Activated T-helper 1 cell treated with anti-CD3 and anti-CD28 coated beads, Interleukin-2, amount 50 U/mL, for 16 hours (primary cell): Measurements from ENCODE around the gene DNTTIP2.
"Not testable (repeated sequence)": the region's sequence is repeated elsewhere in the genome, so short reads cannot be mapped to it uniquely, and the experiment has no call there.

Experiments used
- DNase-seq, 2 donors: peaks; one replicate each; pipeline ENCODE4 v3.0.0-alpha.2; 2020; ENCODE audit warnings: low read depth in 1 of 2, low spot score in 1 of 2

DNTTIP2 gene

GRCh38 chr1:93842750-93843500 lies 36.1 kb downstream of the DNTTIP2 start:
- DNase-seq, result no peak

DNA sequence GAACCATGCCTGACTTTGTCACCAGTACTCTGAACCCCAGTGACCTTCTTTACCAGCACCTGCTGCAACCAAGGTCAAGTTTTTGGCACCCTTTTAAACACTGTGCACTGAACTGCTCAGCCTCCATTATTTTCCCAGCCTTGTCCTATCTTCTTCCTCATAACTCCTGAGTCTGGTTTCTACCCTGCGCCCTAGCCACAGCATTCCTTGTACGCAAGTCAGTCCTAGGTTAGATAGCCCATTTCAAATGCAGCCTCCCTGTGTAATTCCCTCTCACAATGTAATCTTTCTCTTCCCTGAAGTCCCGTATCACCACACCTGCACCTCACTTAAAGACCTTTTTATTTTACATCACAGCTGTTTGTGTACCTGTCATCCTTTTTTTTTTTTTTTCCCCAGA lies 37.2 kb downstream of the DNTTIP2 start:
- DNase-seq, result no peak

GRCh38 chr1:93840956-93841482 lies 38.0 kb downstream of the DNTTIP2 start:
- no peak for DNase-seq

DNA sequence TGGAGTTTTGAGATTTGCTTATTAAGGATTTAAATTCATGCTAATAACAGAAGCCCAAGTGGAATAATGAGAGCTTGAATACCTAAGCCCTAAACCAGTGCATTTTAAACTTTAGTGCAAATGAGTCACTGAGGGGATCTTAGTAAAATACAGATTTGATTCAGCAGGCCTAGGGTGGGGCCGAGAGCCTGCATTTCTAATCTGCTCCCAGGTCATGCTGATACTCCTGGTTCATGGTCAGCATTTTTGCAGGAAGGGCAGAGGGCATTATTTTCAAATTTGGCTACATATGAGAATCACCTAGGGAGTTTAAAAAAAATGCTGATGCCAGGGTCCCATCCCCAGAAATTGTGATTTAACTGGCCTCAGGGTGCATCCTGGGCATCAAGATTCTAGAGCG lies 39.3 kb downstream of the DNTTIP2 start:
- no peak for DNase-seq

GRCh38 chr1:93839307-93839706 lies 39.7 kb downstream of the DNTTIP2 start:
- DNase-seq, result no peak

- DNase-seq, result no peak
Measured at GRCh38 chr1:93837961-93838360, 41.0 kb downstream of the DNTTIP2 start.

GRCh38 chr1:93833293-93833692 lies 45.7 kb downstream of the DNTTIP2 start:
- not testable (repeated sequence) for DNase-seq

GRCh38 chr1:93829061-93829460 lies 49.9 kb downstream of the DNTTIP2 start:
- no peak for DNase-seq

DNA sequence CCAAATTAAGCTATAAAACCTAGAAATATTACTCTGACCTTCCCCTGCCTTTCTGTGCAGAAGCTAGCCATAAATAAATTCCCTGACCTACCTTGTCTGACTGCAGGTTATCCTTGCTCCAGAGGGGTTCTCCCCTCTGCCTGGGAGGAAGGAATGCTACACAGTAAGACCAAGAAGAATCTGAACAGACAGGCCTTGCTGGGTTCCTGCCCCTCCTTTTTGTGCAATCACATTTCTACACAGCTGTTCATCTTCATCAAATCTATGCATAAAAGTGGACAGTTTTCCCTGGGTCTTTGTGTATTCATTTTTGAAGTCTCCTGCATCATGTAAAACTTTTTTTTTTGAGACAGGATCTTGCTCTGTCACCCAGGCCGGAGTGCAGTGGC lies 50.6 kb downstream of the DNTTIP2 start:
- DNase-seq, result no peak

DNA sequence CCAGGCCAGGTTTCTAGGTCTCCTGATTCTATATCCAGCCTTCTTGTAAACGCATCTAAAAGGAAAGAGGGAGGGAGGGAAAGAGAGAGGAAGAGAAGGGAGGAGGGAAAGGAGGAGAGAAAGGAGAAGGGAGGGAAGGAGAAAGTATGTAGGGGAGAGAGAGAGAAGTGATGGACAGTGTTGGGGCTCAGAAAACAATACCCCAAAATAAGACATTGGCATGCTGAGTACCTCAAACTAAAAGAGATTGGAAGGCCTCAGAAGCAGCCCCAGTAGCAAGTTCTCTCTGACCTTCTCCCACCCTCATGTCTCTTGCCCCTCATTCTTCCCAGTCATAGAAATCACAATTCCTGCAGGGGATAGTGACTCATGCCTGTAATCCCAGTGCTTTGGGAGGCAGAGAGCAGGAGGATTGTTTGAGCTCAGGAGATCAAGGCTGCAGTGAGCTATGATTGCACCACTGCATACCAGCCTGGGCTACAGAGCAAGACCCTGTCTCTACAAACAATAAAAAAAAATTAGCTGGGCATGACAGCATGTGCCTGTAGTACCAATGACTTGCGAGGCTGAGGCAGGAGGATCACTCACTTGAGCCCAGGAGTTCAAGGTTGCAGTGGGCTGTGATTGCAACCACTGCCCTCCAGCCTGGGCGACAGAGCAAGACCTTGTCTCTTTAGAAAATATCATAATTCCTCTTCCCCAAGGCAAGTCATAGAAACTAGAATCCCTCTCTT lies 51.2 kb downstream of the DNTTIP2 start:
- no peak for DNase-seq

DNA sequence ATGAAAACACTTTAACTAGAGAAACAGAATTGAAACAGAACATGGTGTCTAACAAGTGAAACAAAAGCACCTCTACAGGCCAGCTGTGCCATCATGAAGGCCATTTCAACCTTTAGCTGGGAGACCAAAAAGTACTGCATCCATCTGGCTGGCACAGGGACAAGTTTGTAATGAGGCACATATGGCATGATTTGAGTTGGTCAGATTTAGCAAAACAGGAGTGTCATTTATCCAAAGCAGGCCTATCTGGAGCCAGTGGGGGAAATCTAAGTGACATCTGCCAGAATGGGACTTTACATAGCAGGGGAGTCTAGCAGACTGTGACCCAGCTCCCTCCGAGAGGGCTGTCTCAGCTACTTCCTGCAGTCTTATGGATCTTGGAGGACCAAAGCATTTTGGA lies 51.9 kb downstream of the DNTTIP2 start:
- DNase-seq, result no peak

- DNase-seq, result no peak
Measured at GRCh38 chr1:93824834-93825233, 54.2 kb downstream of the DNTTIP2 start.

DNA sequence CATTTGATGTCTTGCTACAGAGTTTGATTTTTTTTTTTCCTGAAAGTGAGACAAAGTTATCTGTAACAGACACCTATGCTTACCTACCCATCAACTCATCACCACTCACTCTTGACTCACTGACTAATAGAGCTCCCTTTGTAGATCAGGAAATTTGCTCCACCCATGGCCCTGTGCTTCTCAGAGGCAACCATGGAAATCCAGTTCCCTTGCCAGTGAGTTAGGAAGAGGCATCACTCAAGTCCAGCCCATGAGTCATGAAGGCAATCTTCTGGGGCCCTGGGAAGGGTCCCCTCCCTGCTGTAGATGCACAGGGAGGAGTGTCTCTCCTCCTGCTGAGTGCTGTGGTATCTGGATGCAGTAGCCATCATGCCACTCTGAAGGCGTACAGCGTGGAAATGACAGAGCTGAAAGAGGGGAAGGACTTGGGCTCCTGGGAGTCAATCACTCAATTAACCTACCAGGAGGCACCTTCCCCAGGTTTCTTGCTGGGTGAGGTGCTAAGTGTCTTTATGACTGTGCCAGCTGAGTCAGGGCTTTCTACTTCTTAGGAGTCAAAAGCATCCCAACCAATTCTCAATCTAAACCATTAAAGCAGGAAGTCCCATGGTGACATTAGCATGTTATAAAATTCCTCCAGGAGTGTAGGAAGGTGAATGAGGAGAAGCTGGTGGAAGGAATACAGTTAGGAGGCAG lies 56.1 kb downstream of the DNTTIP2 start:
- DNase-seq, result no peak

DNA sequence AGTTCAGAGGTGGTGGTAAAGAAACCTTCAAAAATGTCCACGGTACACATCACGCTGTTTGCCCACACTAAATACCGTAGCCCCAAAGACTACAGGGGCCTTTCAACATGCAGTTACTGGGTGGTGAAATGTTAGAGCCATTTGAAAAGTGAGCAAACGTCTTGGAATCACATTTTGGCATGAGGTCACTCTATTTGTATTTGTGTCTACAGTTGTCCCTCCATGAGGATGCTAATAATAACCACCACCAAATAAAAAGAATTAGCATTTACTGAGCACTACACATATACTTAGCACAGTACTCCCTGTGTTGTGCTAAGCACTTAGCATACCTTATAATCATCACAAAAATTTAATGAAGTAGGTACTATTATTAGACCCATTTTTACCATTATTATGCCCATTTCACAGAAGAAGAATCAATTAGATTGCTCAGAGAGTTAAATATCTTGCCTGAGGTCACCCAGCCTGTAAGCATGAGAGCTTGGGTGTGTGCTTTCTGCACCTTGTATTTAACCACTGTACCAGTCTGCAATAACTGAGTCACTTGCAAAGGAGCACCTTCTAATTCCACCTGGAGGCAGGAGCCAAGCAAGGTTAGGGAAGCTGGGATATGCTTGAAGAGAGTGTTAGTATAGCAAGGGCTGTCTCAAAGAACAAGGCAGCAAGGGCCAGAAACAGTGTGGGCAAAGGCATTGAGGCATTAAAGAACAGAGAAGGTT lies 57.4 kb downstream of the DNTTIP2 start:
- no peak for DNase-seq

GRCh38 chr1:93820554-93821422 lies 58.2 kb downstream of the DNTTIP2 start:
- no peak for DNase-seq

GRCh38 chr1:93818570-93818959 lies 60.4 kb downstream of the DNTTIP2 start:
- no peak for DNase-seq

GRCh38 chr1:93817819-93818569 lies 61.0 kb downstream of the DNTTIP2 start:
- DNase-seq, result peak in 1 of 2 donors; percentile 30

DNA sequence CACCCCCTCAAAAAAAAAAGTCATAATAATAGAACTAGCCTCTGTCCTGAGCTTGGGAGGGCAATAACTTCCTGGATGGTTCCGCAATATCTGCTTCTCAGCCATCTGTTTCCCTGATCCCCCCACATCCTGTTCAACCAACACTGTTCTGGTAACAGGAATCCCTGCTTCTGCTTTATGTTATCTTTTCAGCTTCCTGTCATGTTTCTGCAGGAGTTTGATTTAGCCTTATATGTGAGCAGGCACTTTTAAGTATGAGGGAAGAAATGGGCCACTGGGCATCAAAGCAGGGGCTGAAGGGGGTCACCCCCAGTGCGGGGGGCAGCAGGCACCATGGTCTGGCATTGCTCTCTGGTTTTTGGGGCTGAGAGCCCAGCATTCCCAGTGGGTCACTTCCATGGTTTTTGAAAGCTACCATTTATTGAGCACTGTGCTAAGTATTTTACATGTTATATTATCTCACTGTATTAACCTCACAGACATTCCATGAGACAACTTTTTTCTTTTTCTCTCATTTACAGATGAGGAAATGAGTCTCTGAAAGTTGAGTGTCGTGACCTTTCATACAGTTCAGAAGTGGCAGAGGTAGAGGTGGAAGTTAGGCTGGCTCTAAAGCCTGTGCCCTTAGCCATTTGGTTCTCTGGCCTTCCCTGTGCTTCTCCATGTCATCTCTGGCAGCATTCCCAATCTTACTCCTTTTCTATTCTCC lies 61.9 kb downstream of the DNTTIP2 start:
- DNase-seq, result no peak
